ENCODE results near the gene LKAAEAR1.

- TF ChIP-seq CTCF (conservative IDR thresholded peaks at IDR 0.05; ENCODE audit: low read length) (no peak), EZH2phosphoT487 (IDR thresholded peaks at IDR 0.05; ENCODE audit: borderline replicate concordance, low read depth, low read length) (no peak)
Observed at GRCh38 chr20:64036346-64037198, 47.6 kb downstream of the LKAAEAR1 start.

Data from OCI-LY7 (cell line).